Bronchial epithelial cell (primary cell): ENCODE results near the gene RUNX3. TPM values are rescaled to one million over a fixed set of nuclear protein-coding genes. Genes with fewer than 3 reads are reported as not detected.

Source experiments
- DNase-seq: peaks from one replicate; pipeline ENCODE4 v3.0.0-alpha.2; 2010; ENCODE audit warnings: low read depth
- FAIRE-seq: peaks from 2 replicates; lab custom pipeline; 2011; peaks lifted over from hg19 to GRCh38; lab: Jason Lieb, UNC
- H3K27me3 ChIP-seq: 2 replicates; pipeline ENCODE4 v1.5.1; 2011; ENCODE audit warnings: low read length; ENCODE audit not compliant: control insufficient read depth, insufficient read depth
- H3K36me3 ChIP-seq: 2 replicates; pipeline ENCODE4 v1.5.1; 2011; ENCODE audit warnings: low read length; ENCODE audit not compliant: control insufficient read depth, insufficient read depth
- H3K4me3 ChIP-seq: 2 replicates; pipeline ENCODE4 v1.5.1; 2011; ENCODE audit warnings: mild to moderate bottlenecking, low read depth, low read length, control low read depth
- total RNA-seq: library from RNA; depleted of rRNA; stranded (reverse); fragments of >200 nt; gene quantifications from 2 replicates; pipeline ENCODE4 v1.2.1, GENCODE V29; 2014
- TF ChIP-seq, protein P1 (sequence below): IDR thresholded peaks from 2 replicates; pipeline ENCODE4 v1.5.1; 2011; ENCODE audit warnings: mild to moderate bottlenecking, moderate library complexity, low read length, control low read depth, inconsistent platforms; ENCODE audit not compliant: insufficient read depth, severe bottlenecking

The RUNX3 gene
- total RNA-seq, 1 donor from 2014 or later = 0.26 TPM

DNA sequence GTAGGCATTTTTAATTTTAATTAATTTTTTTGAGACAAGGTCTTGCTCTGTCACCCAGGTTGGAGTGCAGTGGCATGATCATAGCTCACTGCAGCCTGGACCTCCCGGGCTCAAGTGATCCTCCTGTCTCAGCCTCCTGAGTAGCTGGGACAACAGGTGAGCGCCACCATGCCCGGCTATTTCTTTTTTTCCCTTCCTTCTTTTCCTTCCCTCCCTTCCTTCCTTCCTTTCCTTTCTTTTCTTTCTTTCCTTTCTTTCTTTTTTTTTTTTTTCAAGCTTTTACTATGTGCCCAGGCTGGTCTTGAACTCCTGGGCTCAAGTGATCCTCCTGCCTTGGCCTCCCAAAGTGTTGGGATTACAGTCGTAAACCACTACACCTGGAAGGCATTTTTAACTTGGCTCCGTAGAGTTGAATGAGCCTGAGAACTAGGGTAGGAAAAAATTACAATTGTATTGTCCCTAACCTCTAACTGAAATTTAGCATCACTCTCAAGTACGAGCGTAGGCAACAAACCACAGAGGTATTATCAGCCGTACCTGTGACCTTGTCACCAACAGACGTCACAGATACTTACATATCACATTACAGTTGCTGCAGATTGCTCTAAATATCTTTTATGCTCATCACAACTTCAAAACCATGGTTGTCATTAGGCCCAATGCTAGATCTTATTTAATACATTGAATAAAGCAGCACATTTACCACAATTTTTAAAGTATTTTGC is 8.0 kb downstream of the RUNX3 start:
- DNase-seq = no peak
- H3K27me3 ChIP-seq = peaks cover 15% of the 10 kb centered on the region

DNA sequence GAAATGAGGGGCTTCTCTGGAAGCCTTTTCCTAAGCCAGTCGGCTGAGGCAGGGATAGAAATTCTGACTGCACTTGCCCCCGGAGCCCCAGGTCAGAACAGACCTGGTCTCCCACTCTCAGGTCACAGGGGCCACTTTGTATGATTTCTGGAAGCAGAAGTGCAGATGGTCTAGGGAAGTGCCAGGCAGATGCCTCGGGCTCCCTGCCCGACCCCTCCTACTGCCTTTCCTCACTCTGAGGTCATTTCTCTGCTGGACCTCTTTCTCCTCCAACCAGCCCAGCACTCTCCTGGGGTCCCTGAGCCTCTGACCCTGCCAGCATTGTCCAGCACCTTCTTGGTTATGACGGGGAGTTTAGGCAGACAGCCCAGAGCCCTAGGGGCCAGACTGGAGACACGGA is 8.7 kb downstream of the RUNX3 start:
- TF ChIP-seq, protein P1, sequence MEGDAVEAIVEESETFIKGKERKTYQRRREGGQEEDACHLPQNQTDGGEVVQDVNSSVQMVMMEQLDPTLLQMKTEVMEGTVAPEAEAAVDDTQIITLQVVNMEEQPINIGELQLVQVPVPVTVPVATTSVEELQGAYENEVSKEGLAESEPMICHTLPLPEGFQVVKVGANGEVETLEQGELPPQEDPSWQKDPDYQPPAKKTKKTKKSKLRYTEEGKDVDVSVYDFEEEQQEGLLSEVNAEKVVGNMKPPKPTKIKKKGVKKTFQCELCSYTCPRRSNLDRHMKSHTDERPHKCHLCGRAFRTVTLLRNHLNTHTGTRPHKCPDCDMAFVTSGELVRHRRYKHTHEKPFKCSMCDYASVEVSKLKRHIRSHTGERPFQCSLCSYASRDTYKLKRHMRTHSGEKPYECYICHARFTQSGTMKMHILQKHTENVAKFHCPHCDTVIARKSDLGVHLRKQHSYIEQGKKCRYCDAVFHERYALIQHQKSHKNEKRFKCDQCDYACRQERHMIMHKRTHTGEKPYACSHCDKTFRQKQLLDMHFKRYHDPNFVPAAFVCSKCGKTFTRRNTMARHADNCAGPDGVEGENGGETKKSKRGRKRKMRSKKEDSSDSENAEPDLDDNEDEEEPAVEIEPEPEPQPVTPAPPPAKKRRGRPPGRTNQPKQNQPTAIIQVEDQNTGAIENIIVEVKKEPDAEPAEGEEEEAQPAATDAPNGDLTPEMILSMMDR = no peak
- no peak for FAIRE-seq
- Histone ChIP-seq H3K27me3 (peaks cover 11% of the 10 kb centered on the region), H3K4me3 (no peak overlapping the region), H3K36me3 (no peaks in the 10 kb centered on the region)
- no peak for DNase-seq

More for the DNA sequence above, 8.0 kb downstream of the RUNX3 start:
- no peak overlapping the region for H3K4me3 ChIP-seq
- H3K36me3 ChIP-seq = no peaks in the 10 kb centered on the region
- TF ChIP-seq, protein P1 = no peak
- FAIRE-seq = no peak

DNA sequence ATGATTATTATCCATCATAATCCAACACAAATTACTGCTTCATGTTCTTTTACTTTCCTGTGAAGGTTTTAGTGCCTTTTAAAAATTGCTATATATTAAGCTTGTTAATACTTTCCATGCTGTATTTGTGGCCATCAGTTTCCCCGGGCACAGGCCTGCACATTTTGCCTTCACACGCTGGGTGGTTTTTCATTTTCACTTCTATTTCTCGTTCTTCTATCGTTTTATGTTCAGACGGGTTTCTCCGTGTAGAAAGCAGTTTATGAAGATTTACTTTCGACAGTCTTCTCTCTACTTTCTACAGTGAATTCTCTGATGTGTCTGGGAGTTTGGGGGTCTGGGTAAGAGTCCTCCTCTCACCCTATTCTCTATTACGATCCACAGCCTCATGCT is 9.5 kb downstream of the RUNX3 start:
- no peak for FAIRE-seq

DNA sequence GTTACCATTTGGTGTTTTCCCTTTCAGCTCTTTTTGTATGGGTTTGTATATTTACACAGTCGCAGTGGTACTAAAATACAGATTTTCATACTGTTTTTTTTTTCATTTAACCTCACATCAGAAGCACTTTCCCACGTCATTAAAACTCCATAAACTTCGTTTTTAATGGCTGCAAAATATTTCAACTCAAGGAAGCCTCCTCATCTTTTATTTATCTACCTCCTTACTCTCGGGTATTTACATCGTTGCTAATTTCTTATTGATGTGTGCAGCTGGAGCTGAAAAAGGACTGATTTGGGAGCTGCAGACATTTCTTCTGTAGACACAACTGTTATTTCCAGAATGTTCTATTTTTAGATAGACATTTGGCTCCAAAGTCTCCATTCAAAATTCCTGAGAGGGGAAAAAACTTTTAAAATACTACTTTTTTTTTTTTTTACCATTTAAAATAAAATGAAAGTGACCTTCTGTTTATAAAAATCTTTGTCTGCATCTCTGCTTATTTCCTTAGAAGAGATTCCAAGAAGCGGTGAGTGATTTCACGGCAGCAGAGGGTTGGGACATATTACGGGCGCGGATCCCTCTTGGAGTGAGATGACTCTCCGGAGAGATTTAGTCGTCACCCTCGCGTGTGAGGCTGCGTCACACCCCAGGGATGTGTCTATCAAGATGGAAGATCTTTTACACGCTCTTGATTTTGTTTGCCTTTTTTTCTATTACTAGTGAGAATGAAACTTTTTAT is 10.1 kb downstream of the RUNX3 start:
- FAIRE-seq (no peak), DNase-seq (no peak)
- Histone ChIP-seq H3K36me3 (no peaks in the 10 kb centered on the region), H3K27me3 (peaks cover 6% of the 10 kb centered on the region), H3K4me3 (no peak overlapping the region)
- TF ChIP-seq, protein P1 = no peak

More for the DNA sequence above, 9.5 kb downstream of the RUNX3 start:
- peaks cover 8% of the 10 kb centered on the region for H3K27me3 ChIP-seq
- no peaks in the 10 kb centered on the region for H3K36me3 ChIP-seq
- no peak overlapping the region for H3K4me3 ChIP-seq
- TF ChIP-seq, protein P1 = no peak
- no peak for DNase-seq

DNA sequence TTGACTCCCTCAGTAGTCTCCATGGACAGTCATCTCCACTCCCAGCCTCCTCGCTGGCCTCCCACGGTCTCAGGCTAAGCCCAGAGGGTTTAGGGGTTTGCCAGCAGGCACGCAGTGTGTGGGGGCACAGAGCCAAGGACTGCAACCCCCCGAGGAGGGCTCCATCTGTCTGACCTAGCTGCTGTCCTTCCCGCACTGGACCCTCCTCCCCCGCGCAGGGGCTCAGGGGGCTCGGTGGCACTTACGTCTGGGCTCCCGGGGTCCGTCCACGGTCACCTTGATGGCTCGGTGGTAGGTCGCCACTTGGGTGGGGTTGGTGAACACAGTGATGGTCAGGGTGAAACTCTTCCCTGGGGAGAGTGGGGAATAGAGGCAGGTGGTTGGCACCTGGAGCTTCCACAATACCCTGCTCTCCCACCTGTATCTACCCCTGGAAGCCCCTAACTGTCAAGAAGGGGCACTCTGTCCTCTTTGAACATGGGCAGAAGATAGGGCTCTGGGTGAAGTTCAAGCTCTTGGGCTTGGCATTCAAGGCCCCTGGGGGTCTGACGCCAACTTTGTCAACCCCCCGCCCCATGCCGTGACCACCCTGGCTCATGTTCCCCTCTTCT is 11.0 kb downstream of the RUNX3 start:
- Histone ChIP-seq H3K36me3 (no peaks in the 10 kb centered on the region), H3K27me3 (peaks cover 3% of the 10 kb centered on the region), H3K4me3 (no peak overlapping the region)
- TF ChIP-seq, protein P1 = no peak
- FAIRE-seq (no peak), DNase-seq (no peak)
